NCI-H510A (cell line): ENCODE measurements around the gene MRPL54.

Experiments used
- DNase-seq: peaks from one replicate; lab custom pipeline; 2025; lab: John Stamatoyannopoulos, UW

MRPL54 gene

DNA sequence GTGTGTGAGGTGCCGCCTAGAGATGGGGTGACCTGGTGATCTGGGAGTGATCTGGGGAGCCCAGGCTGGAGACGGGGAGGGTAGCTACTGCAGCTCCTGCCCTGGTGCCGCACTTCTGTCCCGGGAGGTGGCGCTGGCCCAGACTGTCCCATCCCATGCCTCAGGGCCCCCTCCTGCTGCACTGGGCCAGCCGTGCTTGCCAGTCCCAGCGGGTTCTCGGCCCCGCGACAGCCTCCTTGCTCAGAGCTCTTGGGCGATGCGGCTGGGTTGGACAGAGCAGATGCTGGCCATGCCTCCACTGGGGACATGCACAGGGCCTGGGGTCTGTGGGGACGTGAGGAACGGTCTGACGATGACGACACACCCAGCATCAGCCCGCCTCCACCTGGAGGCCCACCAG is 7.0 kb downstream of the MRPL54 start:
- no peak for DNase-seq

- DNase-seq: no peak
These were observed 7.9 kb downstream of the MRPL54 start for GRCh38 chr19:3770136-3770999.

DNA sequence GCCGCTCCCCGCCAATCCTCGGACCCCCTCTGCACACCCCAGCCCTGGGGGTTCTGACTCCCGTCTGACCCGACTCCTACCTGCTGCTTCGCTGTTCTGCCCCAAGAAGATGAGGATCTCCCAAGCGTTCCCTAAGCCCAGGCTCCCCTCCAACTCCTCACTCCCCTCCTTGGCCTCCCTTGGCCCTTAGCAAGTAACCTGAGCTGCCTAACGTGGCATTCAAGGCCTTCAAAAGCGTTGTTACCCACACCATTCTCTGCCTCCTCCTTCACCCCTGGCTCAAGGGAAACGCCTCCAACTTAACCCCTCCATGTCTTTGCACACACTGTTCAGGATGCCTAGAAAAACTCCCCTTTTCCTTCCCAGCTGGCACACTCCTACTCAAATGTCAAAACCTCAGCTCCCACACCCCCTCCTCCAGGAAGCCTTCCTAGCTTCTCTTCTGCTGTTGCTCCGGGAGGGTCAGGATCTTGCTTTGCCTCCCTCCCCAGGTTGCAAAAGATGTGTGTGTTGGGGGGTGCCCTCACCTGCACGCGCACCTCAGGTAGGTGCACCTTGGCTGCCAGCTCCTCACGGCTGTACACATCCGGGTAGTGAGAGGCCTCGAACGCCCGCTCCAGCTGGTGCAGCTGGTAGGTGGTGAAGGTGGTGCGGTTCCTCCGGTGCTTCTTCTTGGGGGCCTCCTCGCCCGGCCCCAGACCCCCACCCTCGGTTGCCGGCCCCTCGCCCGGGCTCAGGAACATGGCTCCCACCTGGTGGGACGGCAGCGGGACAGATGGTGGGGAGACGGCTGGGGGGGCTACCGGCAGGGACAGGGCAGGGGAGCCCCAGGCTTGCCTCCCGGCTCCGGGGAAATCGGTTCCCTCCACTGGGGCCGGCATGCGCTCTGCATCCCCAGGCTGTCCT is 8.8 kb downstream of the MRPL54 start:
- no peak for DNase-seq

GRCh38 chr19:3771906-3772455 is 9.5 kb downstream of the MRPL54 start, which contains the start of gene RAX2:
Gene RAX2, minus strand, starts transcription at chr19:3772228. Its CDS starts 486 bp downstream, at chr19:3771742.
- DNase-seq: no peak

GRCh38 chr19:3773814-3774515 is 11.5 kb downstream of the MRPL54 start:
- no peak for DNase-seq

GRCh38 chr19:3774621-3775373 is 12.3 kb downstream of the MRPL54 start:
- DNase-seq: no peak

DNA sequence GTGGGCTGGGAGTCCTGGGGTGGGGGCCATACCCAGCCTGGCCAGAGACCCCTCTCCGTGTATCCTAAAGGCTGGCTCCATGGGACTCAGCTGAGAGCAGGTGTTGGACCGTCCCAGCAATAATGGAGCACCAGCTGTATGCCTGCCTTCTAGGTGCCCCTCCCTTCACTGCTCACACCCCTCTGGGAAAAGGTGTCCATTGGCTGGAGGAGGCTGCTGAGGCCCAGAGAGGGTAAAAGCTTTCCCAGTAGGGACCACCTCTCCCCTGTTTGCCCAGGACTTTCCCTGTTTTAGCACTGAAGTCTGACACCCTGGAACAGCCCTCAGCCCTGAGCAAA is 12.9 kb downstream of the MRPL54 start:
- DNase-seq: no peak

DNA sequence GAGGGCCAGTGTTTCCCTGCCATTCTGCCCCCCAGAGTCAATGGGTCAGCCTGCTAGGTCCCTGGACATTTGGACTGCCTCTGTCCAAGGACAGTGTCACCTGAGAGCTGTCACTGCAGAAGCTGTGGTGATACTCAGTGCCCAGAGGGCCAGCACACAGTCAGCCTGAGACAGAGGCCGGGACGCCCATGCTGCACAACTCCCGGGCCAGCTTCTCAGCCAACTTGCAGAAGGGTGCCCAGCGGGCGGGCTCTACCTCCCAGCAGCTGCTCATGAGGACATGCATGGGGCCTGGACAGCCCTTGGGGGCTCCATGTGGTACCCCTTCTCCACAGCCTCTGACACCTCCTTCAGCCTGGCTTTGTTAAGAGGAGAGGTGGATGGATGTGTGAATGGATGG is 13.3 kb downstream of the MRPL54 start:
- DNase-seq: no peak

GRCh38 chr19:3776479-3777040 is 14.1 kb downstream of the MRPL54 start:
- no peak for DNase-seq

- no peak for DNase-seq
These were observed 15.8 kb downstream of the MRPL54 start for GRCh38 chr19:3778104-3778867.

GRCh38 chr19:3778899-3779723 is 16.6 kb downstream of the MRPL54 start:
- no peak for DNase-seq

GRCh38 chr19:3780786-3781304 is 18.4 kb downstream of the MRPL54 start:
- DNase-seq: no peak

- no peak for DNase-seq
These were observed 19.1 kb downstream of the MRPL54 start for GRCh38 chr19:3781603-3782002.

- DNase-seq: no peak
These were observed 19.8 kb downstream of the MRPL54 start for GRCh38 chr19:3782330-3782729.

DNA sequence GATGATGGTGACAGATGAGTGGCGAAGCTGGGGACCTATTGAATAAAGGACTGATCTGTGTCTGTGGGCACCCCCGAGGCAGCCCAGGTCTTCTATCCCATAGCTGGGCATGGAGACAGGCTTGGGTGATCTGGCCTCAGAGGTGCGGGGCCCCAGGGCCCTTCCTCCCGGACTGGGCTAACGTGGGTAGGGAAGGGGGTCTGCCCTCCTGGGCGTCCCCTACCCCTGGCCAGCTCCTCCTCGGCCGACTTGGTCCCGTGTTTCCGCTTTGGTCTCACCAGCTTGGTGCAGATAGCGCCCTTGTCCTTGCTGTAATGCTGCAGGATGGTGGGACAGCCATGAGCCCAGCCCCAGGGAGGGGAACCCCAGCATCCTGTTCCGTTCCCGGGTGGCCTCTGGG is 20.4 kb downstream of the MRPL54 start:
- DNase-seq: no peak

- no peak for DNase-seq
These were observed 21.4 kb downstream of the MRPL54 start for GRCh38 chr19:3783660-3784584.

DNA sequence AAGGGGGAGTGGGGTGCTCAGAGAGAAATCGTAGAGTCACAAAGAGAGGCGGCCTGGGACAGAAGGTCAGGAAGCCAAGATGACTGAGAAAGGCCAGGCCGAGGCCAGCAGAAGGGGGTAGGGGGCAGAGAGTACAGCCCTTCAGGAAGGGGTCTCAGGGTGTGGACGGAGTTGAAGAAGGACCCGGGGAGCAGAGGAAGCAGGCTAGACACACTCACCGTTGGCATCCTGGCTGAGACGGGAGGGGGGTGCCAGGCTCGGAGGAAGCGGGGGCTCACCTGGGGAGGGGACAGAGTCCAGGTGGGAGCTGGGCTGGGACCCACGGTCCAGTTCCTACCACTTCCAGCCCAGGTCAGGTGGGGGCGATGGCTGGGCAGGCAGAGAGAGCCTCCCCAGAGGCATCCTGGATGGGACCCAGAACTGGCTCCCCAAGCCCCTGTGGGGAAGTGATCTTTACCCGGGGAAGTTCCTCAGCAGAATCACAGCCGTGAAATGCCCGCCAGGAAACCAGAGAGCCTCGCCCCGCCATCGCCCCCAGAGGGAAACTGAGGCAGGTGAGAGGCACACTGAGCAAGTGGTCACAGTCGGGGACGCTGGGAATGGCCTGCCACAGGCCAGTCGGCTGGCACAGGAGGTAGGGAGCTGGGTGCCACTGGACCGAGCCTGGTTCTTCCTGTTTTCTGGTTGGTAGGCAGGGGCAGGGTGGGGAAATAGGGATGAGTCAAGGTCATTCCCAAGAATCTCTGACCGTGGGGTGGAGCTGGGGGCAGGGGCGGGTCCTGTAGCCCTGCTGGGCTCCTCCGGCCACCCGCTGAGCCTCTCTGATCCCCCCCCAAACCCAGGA is 22.3 kb downstream of the MRPL54 start:
- DNase-seq: no peak
